GM12892 (cell line): Measurements from ENCODE around the gene FBXW8.

ENCODE experiments used
- POLR2A ChIP-seq: IDR thresholded peaks from 2 replicates; pipeline ENCODE4 v1.6.1; 2011; ENCODE audit warnings: low read depth, low read length, control low read depth
- POLR2AphosphoS5 ChIP-seq: IDR thresholded peaks from 2 replicates; pipeline ENCODE4 v1.6.1; 2011; ENCODE audit warnings: low read depth, low read length, control low read depth
- TAF1 ChIP-seq: IDR thresholded peaks from 2 replicates; pipeline ENCODE4 v1.6.1; 2011; ENCODE audit warnings: low read depth, mild to moderate bottlenecking, control low read depth, low read length, borderline replicate concordance

DNA sequence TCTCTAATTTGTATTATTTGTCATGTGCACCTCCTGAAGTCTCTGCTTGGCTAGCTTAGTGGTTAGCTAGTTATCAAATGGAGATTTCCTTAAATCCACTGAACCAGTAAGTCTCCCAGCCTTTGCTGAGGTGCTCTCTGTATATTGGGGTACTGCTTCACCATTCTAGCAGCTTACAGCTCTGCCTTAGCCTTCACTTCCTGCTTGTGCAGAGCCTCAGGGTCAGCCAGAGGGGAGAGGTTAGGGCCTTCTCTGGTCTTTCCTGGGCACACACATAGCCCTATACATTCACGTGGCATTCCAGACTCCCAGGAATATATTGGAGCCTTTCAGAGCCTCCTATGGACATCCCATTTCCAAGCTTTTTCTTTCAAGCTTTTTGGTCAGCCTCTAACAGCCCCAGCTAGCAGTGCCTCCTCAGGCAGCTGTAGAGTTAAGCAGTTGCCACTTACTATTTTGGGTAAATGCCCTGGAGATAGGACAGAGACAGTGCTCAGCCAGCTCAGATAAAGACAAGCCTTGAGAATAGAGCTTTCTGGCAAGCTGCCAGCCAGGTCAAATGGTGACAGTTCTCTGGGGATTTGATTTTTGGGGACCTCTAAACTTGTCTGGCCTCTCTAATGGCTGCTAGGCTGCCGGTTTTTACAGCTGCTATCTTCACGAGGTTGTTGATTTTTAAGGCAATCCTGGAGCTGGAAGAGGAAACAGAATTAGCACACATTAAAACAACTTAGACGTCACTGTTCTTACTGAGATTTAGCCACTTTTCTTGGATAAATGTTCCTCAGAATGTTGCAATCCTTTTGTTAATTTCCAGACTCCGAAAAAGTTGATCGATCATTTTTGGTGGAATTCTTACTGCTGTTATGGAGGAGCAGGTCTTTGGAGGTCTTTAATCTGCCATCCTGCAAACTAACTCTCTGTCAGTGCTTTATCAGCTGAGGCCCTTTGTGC is 32.9 kb downstream of the FBXW8 start:
- TF ChIP-seq POLR2A (no peak), POLR2AphosphoS5 (no peak), TAF1 (no peak)
